HG03095 (cell line): Measurements from ENCODE around the gene KRT13.
"Not testable (repeated sequence)": the region's sequence is repeated elsewhere in the genome, so short reads cannot be mapped to it uniquely, and the experiment has no call there.

ENCODE experiments used
- ATAC-seq: cut with Tn5 transposase; IDR thresholded peaks from one replicate; pipeline ENCODE4 v1.9.1; 2021; ENCODE audit warnings: moderate library complexity; ENCODE audit not compliant: unreplicated experiment

KRT13 gene

GRCh38 chr17:41505007-41505808, at the start of gene KRT13:
Gene KRT13, minus strand, starts transcription at chr17:41505612. Its CDS starts 62 bp downstream, at chr17:41505550.
- ATAC-seq: no peak

GRCh38 chr17:41553987-41554680, 48.7 kb upstream of the KRT13 start:
- ATAC-seq: no peak

GRCh38 chr17:41553176-41553575, 47.8 kb upstream of the KRT13 start:
- ATAC-seq: no peak

GRCh38 chr17:41552455-41552854, 47.0 kb upstream of the KRT13 start:
- ATAC-seq: no peak

- ATAC-seq: no peak
Measured at GRCh38 chr17:41551365-41551764, 46.0 kb upstream of the KRT13 start.

GRCh38 chr17:41549596-41550039, 44.2 kb upstream of the KRT13 start:
- ATAC-seq: no peak

DNA sequence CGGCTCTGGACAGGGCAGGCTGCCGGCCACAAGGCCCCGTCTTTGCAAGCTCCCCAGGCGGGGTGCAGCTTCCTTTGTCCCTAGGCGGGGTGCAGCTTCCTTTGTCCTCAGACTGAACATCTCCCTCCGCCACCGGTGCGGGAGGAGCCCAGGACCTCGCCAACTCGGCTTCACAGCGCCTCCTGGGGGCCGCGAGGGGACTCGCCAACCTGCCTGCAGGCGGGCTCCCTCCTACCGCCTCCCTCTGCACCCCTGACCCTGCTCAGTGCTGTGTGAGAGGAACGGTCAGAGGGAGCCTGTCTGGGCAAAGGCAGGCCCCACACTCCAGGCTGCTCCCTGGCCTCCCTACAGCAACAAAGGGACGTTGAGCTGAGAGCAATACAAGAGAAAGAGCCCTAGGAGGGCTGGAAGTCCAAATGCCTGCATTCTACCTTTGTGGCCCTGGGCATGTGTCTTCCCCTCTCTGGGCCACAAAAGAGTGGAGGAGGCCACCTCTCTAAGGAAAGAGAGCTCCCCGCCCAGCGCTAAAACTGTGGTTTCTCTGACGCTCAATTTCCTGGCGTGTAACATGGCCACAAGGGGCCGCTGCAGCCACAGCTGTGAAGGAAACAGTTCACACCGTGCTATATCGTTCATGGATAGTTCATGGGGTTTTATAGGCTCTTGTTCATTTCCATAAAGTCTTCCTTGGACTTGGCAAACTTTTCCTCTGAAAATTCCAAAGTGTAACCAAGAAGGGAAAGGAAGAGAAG, 43.6 kb upstream of the KRT13 start:
- ATAC-seq: no peak

DNA sequence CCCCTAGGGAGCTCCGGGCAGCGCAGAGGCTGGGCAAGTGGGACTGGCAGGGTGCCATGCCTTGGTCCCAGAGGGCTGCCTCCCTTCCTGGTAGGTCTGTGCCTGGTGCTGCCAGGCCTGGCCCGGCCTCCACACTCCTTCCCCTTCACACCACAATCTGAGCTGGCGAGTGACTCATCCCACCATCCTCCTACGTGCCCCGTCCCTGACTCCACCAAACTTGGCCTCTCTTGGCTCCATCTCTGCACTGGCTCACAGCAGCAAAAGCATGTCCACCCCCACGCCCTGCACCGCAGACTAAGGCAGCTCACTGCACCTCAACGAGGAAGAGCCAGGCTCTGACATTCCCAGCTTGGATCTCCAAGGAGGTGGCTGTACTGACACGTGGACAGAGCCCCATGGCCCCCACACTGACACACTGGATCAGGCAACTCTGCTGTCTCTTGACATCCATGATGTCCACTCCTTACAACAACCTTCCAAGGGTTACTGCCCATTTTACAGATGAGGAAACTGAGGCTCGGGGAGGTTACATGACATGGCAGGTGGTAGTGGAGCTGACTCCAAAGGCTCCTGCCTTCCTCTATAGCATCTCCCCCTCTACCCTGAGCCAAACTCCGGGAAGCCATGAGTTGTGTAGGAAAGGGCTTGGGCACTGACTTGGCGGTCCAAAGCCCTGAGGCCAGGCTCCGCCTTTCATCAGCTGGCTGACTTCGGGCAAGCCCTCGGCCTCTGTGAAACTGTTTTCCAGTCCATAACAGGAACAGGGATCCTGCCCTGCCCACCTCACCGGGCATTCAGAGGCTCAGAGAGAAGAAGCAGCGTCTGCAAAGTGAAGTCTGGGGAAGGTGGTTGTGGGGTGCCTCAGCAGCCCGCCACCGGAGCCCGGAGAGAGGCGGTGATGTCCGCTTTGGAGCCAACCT, 42.8 kb upstream of the KRT13 start:
- ATAC-seq: no peak

- no peak for ATAC-seq
Measured at GRCh38 chr17:41547378-41547841, 42.0 kb upstream of the KRT13 start.

- ATAC-seq: no peak
Measured at GRCh38 chr17:41546819-41547218, 41.4 kb upstream of the KRT13 start.

- ATAC-seq: no peak
Measured at GRCh38 chr17:41545829-41546410, 40.5 kb upstream of the KRT13 start.

DNA sequence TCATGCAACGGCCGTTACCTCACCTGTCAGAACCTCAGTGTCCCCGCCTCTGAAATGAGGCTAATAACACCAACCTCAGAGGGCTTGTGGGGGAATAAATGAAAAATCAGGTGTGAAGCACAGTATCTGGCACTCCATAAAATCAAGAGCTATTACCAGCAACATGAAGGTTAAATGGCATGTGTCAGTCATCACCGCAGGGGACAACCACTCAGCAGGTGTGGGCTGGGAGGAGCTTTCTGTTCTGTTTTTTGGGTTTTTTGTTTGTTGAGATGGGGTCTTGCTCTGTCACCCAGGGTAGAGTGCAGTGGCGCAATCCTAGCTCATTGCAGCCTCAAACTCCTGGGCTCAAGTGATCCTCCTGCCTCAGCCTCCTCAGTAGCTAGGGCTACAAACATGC, 39.5 kb upstream of the KRT13 start:
- no peak for ATAC-seq

DNA sequence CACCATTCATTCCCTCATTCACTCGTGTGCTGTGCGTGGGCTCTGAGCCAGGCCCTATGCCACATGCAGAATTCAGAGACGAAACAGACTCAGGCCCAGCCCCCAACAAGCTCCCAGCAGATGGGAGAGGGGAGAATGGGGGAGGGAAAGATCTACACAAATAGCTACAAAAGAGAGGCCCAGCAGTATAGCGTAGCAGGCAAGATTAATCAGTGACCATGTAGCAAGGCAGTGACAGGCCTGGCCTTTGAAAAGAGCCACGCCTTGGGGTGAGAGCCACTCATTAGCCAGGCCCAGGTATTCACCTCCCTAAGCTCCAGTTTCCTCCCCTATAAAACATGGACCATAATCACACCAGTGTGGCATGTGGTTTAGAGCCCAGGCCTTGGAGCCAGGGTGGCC, 39.1 kb upstream of the KRT13 start:
- no peak for ATAC-seq

DNA sequence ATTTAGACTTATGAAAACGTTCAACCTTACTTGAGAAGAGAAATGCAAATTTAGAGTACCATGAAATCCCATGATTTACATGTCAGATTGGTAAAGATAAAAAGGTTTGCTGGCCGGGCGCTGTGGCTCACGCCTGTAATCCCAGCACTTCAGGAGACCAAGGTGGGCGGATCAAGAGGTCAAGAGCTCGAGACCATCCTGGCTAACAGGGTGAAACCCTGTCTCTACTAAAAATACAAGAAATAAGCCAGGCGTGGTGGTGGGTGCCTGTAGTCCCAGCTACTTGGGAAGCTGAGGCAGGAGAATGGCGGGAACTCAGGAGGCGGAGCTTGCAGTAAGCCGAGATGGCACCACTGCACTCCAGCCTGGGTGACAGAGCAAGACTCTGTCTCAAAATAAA, 37.4 kb upstream of the KRT13 start:
- ATAC-seq: not testable (repeated sequence)

GRCh38 chr17:41542357-41542756, 36.9 kb upstream of the KRT13 start:
- ATAC-seq: no peak

GRCh38 chr17:41540921-41541625, 35.7 kb upstream of the KRT13 start:
- no peak for ATAC-seq

DNA sequence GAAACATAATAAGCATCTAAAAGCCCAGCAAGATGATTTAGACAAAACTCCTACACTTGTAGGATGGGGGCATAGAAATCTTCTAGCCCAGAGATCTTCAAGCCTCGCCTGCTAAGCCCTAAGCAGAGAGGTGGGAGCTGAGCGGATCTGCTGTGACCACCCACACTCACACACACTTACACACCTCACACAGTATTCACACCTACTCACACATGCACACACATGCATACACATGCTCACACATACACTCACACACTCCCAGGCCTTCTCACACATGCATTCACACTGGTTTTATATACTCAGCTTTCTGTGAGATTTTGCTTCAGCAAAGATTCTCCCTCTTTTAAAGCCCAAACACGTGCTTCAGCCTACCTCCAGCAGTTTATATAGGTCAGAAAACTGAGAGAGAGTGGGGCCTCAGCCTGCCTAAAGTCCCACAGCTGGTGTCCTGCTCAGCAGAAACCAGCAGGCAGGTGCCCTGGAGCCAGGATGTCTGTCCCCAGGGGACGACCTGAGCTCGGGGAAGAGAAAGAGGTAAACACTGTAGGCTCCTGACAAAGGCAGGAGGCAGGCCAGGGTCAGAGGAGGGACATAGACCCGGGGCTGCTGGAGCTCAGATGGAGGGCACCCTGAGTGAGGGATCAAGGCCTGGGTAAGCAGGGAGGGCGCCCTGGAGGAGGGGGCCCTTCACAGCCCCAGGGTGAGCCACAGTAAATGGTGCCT, 34.7 kb upstream of the KRT13 start:
- no peak for ATAC-seq

GRCh38 chr17:41539071-41539492, 33.7 kb upstream of the KRT13 start:
- ATAC-seq: no peak

- no peak for ATAC-seq
Measured at GRCh38 chr17:41538565-41538991, 33.2 kb upstream of the KRT13 start.
